BLaER1 (cell line): Measurements from ENCODE around the gene C21orf58.
"Not testable (repeated sequence)": the region's sequence is repeated elsewhere in the genome, so short reads cannot be mapped to it uniquely, and the experiment has no call there.

Experiments
- H3K27ac ChIP-seq: shearing (Covaris generic); formaldehyde crosslinking; 2 replicates; pipeline ENCODE4 v1.8.1; 2022
- H3K27me3 ChIP-seq: shearing (Covaris generic); formaldehyde crosslinking; 2 replicates; pipeline ENCODE4 v1.8.1; 2022
- H3K36me3 ChIP-seq: shearing (Covaris generic); formaldehyde crosslinking; 2 replicates; pipeline ENCODE4 v1.8.1; 2022
- H3K4me1 ChIP-seq: shearing (Covaris generic); formaldehyde crosslinking; 2 replicates; pipeline ENCODE4 v1.8.1; 2022
- H3K4me2 ChIP-seq: shearing (Covaris generic); formaldehyde crosslinking; 2 replicates; pipeline ENCODE4 v1.8.1; 2022
- H3K4me3 ChIP-seq: shearing (Covaris generic); formaldehyde crosslinking; 2 replicates; pipeline ENCODE4 v1.8.1; 2022
- H3K9ac ChIP-seq: shearing (Covaris generic); formaldehyde crosslinking; 2 replicates; pipeline ENCODE4 v1.8.1; 2022
- H3K9me3 ChIP-seq: shearing (Covaris generic); formaldehyde crosslinking; 2 replicates; pipeline ENCODE4 v1.8.1; 2022
- H4K20me1 ChIP-seq: shearing (Covaris generic); formaldehyde crosslinking; 2 replicates; pipeline ENCODE4 v1.8.1; 2022
- Cebpa-rat ChIP-seq: shearing (Covaris generic); IDR thresholded peaks from 2 replicates; pipeline ENCODE4 v1.8.1; 2022

C21orf58 gene

GRCh38 chr21:46317710-46318463 lies 5.8 kb downstream of the C21orf58 start:
- Histone ChIP-seq H3K27me3 (no peaks in the 10 kb centered on the region), H4K20me1 (peaks cover 75% of the 10 kb centered on the region), H3K4me1 (peaks cover 38% of the 10 kb centered on the region), H3K9me3 (0 out of 2 replicates have a peak, but pooled peaks cover under 1% of the 10 kb centered on the region), H3K4me3 (no peak overlapping the region), H3K36me3 (peaks cover 68% of the 10 kb centered on the region), H3K4me2 (no peak overlapping the region), H3K27ac (0 out of 2 replicates have a peak overlapping the region, but pooled peaks have one; percentile 18), H3K9ac (0 out of 2 replicates have a peak overlapping the region, but pooled peaks have one; percentile 15)
- no peak for TF ChIP-seq Cebpa-rat

DNA sequence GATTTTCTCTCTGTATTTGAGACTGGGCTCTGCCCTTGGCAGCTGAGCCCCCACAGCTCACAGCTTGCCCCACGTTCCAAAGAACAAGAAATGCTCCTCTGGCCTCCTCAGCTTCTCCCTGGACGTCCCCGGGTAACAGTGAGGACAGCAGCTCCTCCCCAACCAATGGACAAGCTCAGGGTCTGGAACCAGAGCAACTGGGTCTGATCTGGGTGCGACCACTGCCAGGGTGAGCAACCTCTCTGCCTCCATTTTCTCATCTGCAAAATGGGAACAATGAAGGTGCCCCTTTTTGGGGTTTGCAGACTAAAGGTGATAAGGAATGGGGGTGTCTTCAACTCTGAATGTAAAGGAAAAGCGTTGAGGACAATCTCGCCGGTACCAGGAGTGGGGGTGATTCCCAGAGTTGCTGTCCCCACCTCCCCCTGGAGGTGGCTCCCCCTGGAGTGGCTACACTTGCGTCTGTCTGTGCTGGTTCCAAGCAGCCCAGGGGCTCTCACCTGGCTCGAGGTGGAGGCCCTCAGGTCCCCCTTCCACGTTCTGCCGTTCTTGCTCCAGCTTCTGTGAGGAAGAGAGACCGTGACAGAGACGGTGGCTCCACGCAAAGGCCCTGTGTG lies 6.9 kb downstream of the C21orf58 start:
- peaks cover 77% of the 10 kb centered on the region for H3K36me3 ChIP-seq
- no peaks in the 10 kb centered on the region for H3K27me3 ChIP-seq
- H3K4me1 ChIP-seq: peaks cover 33% of the 10 kb centered on the region
- H3K27ac ChIP-seq: no peak overlapping the region
- no peak overlapping the region for H3K4me3 ChIP-seq
- H3K9me3 ChIP-seq: 0 out of 2 replicates have a peak, but pooled peaks cover 6% of the 10 kb centered on the region
- H4K20me1 ChIP-seq: peaks cover 64% of the 10 kb centered on the region
- H3K4me2 ChIP-seq: no peak overlapping the region
- no peak for TF ChIP-seq Cebpa-rat
- H3K9ac ChIP-seq: no peak overlapping the region

GRCh38 chr21:46314441-46315020 lies 9.1 kb downstream of the C21orf58 start:
- Histone ChIP-seq H3K9ac (no peak overlapping the region), H3K4me2 (no peak overlapping the region), H3K27ac (no peak overlapping the region), H4K20me1 (peaks cover 41% of the 10 kb centered on the region), H3K4me3 (no peak overlapping the region), H3K4me1 (peaks cover 10% of the 10 kb centered on the region), H3K9me3 (0 out of 2 replicates have a peak, but pooled peaks cover 6% of the 10 kb centered on the region), H3K36me3 (peaks cover 97% of the 10 kb centered on the region), H3K27me3 (no peaks in the 10 kb centered on the region)
- TF ChIP-seq Cebpa-rat: no peak

- Histone ChIP-seq H3K9ac (no peak overlapping the region), H3K4me2 (no peak overlapping the region), H3K36me3 (peaks cover 97% of the 10 kb centered on the region)
Measured at GRCh38 chr21:46312949-46313348, 10.7 kb downstream of the C21orf58 start.

DNA sequence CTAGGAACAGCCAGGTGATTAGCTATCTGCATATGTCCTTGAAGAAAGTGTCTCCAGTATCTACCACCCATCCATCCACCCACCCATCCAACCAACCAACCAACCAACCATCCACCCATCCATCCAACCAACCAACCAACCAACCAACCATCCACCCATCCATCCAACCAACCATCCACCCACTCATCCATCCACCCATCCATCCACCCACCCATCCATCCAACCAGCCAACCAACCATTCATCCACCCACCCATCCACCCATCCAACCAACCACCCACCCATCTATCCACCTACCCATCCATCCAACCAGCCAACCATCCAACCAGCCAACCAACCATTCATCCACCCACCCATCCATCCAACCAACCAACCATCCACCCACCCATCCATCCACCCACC lies 12.1 kb downstream of the C21orf58 start:
- Histone ChIP-seq H3K27me3 (no peaks in the 10 kb centered on the region), H3K36me3 (peaks cover 97% of the 10 kb centered on the region), H3K9me3 (0 out of 2 replicates have a peak, but pooled peaks cover 6% of the 10 kb centered on the region), H3K4me2 (no peak overlapping the region), H3K27ac (no peak overlapping the region), H4K20me1 (peaks cover 11% of the 10 kb centered on the region; the same call in 1 of the 2 replicates), H3K9ac (no peak overlapping the region), H3K4me1 (no peaks in the 10 kb centered on the region), H3K4me3 (no peak overlapping the region)
- no peak for TF ChIP-seq Cebpa-rat

More at GRCh38 chr21:46312949-46313348, 10.7 kb downstream of the C21orf58 start:
- Histone ChIP-seq H3K27me3 (no peaks in the 10 kb centered on the region), H3K9me3 (0 out of 2 replicates have a peak, but pooled peaks cover 6% of the 10 kb centered on the region), H3K4me1 (no peaks in the 10 kb centered on the region), H3K27ac (no peak overlapping the region), H4K20me1 (peaks cover 25% of the 10 kb centered on the region), H3K4me3 (no peak overlapping the region)
- TF ChIP-seq Cebpa-rat: no peak

GRCh38 chr21:46310260-46310659 lies 13.4 kb downstream of the C21orf58 start:
- not testable (repeated sequence) for H3K27ac ChIP-seq

DNA sequence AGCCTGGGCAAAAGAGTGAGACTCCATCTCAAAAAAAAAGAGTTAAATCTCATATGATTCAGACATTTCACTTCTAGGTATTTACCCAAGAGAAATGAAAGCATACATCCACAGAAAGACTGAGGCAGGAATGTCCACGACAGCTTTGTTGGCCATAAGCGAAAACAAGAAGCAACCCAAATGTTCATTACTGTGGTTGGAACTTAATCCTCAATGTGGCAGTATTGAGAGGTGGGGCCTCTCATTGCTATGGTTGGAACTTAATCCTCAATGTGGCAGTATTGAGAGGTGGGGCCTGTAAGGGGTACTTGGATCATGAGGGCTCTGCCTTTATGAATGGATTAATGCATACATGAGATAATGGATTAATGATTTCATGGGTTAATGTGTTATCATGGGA lies 15.2 kb downstream of the C21orf58 start:
- TF ChIP-seq Cebpa-rat: no peak
- no peaks in the 10 kb centered on the region for H4K20me1 ChIP-seq
- no peak overlapping the region for H3K9ac ChIP-seq
- no peak overlapping the region for H3K4me2 ChIP-seq
- no peak overlapping the region for H3K4me3 ChIP-seq
- H3K27ac ChIP-seq: no peak overlapping the region
- H3K4me1 ChIP-seq: no peaks in the 10 kb centered on the region
- H3K27me3 ChIP-seq: no peaks in the 10 kb centered on the region
- H3K36me3 ChIP-seq: peaks cover 93% of the 10 kb centered on the region
- 0 out of 2 replicates have a peak, but pooled peaks cover 6% of the 10 kb centered on the region for H3K9me3 ChIP-seq

More at GRCh38 chr21:46310260-46310659, 13.4 kb downstream of the C21orf58 start:
- not testable (repeated sequence) for H3K27me3 ChIP-seq, H3K4me1 ChIP-seq, H4K20me1 ChIP-seq, H3K4me3 ChIP-seq, H3K9ac ChIP-seq, H3K9me3 ChIP-seq, H3K4me2 ChIP-seq
- H3K36me3 ChIP-seq: peaks cover 97% of the 10 kb centered on the region

- Histone ChIP-seq H3K9me3 (0 out of 2 replicates have a peak, but pooled peaks cover 3% of the 10 kb centered on the region), H3K27ac (no peak overlapping the region), H4K20me1 (no peaks in the 10 kb centered on the region), H3K4me2 (no peak overlapping the region), H3K4me1 (no peaks in the 10 kb centered on the region), H3K36me3 (peaks cover 93% of the 10 kb centered on the region), H3K27me3 (no peaks in the 10 kb centered on the region), H3K9ac (no peak overlapping the region), H3K4me3 (no peak overlapping the region)
- TF ChIP-seq Cebpa-rat: no peak
Measured at GRCh38 chr21:46307625-46308024, 16.0 kb downstream of the C21orf58 start.

- H3K4me2 ChIP-seq: no peak overlapping the region
- no peak overlapping the region for H3K9ac ChIP-seq
- no peaks in the 10 kb centered on the region for H3K27me3 ChIP-seq
- H3K36me3 ChIP-seq: peaks cover 95% of the 10 kb centered on the region
- H3K27ac ChIP-seq: no peak overlapping the region
- no peaks in the 10 kb centered on the region; the same call in 1 of the 2 replicates for H4K20me1 ChIP-seq
- H3K4me1 ChIP-seq: no peaks in the 10 kb centered on the region
- TF ChIP-seq Cebpa-rat: no peak
- no peak overlapping the region for H3K4me3 ChIP-seq
- no peaks in the 10 kb centered on the region for H3K9me3 ChIP-seq
Measured at GRCh38 chr21:46304955-46305354, 18.7 kb downstream of the C21orf58 start.

- H3K27ac ChIP-seq: no peak overlapping the region
- TF ChIP-seq Cebpa-rat: no peak
- no peak overlapping the region for H3K9ac ChIP-seq
- H3K4me2 ChIP-seq: no peak overlapping the region
- no peaks in the 10 kb centered on the region for H3K9me3 ChIP-seq
- no peak overlapping the region for H3K4me3 ChIP-seq
- H4K20me1 ChIP-seq: no peaks in the 10 kb centered on the region; the same call in 1 of the 2 replicates
- no peaks in the 10 kb centered on the region for H3K4me1 ChIP-seq
- peaks cover 95% of the 10 kb centered on the region for H3K36me3 ChIP-seq
- H3K27me3 ChIP-seq: no peaks in the 10 kb centered on the region
Measured at GRCh38 chr21:46304437-46304836, 19.2 kb downstream of the C21orf58 start.
